Mucosa of rectum (tissue), 2 donors: Measurements from ENCODE around the gene RIN3.
"Not testable (repeated sequence)": the region's sequence is repeated elsewhere in the genome, so short reads cannot be mapped to it uniquely, and the experiment has no call there.

Source experiments
- H3K27ac ChIP-seq, 2 donors: one replicate each; pipeline ENCODE4 v1.7.0; 2013; ENCODE audit warnings: inconsistent platforms in 2 of 2, low read depth in 2 of 2, low read length in 2 of 2
- H3K27me3 ChIP-seq, 2 donors: one replicate each; pipeline ENCODE4 v1.7.0; 2013; ENCODE audit warnings: low read length in 2 of 2; ENCODE audit not compliant: control insufficient read depth in 2 of 2, insufficient read depth in 2 of 2
- H3K36me3 ChIP-seq, 2 donors: one replicate each; pipeline ENCODE4 v1.7.0; 2013; ENCODE audit warnings: low read length in 2 of 2; ENCODE audit not compliant: control insufficient read depth in 2 of 2, insufficient read depth in 2 of 2
- H3K4me1 ChIP-seq, 2 donors: one replicate each; pipeline ENCODE4 v1.7.0; 2013; ENCODE audit warnings: low read length in 2 of 2, mild to moderate bottlenecking in 1 of 2; ENCODE audit not compliant: control insufficient read depth in 2 of 2, insufficient read depth in 2 of 2
- H3K4me3 ChIP-seq, 2 donors: one replicate each; pipeline ENCODE4 v1.7.0; 2013; ENCODE audit warnings: low read length in 2 of 2
- H3K9ac ChIP-seq, 2 donors: one replicate each; pipeline ENCODE4 v1.7.0; 2013; ENCODE audit warnings: low read length in 2 of 2, low read depth in 1 of 2, mild to moderate bottlenecking in 1 of 2
- H3K9me3 ChIP-seq, 2 donors: one replicate each; pipeline ENCODE4 v1.7.0; 2013; ENCODE audit warnings: low read length in 2 of 2; ENCODE audit not compliant: control insufficient read depth in 2 of 2
- donor health status: healthy.
- donor health status: Normal muscosa, but diverticular disease.

RIN3 gene

DNA sequence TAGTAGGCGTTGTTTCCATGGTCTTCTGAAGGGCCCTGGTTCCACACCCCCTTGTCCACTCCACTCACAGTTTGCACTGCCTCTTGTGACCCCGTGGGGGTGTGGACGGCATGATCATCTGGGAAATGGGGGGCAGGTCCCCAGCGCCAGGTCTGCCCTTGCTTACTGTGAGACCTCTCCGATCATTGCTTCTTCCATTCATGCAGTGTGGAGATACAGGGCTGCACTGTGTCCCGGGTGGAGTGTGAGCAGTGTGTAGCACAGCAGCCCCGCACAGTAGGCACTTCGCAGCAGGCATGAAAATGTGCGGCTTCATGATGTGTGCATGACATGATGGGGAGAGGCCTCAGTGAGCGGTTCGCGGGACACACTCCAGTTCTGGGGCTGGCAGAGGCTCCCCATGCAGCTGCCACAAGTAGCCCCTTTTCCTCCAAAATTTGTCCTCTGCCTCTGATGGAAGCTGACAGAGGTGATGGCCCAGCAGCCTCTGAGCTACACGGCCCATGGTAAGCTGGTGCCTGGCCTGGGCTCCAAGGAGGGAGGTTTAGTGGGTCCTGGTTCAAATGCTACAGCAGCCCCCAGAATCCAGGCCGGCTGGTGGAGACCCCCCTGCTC is 15.0 kb downstream of the RIN3 start:
- no peak overlapping the region for H3K9ac ChIP-seq
- H3K4me1 ChIP-seq: peaks cover 10% of the 10 kb centered on the region in 2 donors
- no peak overlapping the region for H3K4me3 ChIP-seq
- H3K27ac ChIP-seq: no peak overlapping the region
- H3K27me3 ChIP-seq: no peaks in the 10 kb centered on the region
- no peaks in the 10 kb centered on the region for H3K9me3 ChIP-seq
- no peaks in the 10 kb centered on the region for H3K36me3 ChIP-seq

DNA sequence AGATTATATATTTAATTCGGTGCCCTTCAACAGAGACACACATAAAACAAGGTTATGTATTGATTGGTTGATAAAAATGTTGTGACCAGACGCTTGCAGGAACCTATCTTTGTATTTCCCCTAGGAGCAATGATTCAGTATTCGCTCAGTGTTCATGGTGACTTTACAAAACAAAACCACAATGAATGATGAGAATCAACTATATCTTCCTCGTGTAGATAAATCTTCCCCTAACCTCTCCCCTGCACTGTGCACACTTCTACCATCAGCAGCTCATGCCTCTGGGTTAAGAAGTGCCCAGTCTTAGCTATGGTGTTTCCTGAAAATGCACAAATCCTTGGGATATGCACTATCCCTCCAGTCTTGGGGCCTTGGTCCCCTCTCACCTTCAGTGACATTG is 16.3 kb downstream of the RIN3 start:
- no peak overlapping the region for H3K9ac ChIP-seq
- H3K27me3 ChIP-seq: no peaks in the 10 kb centered on the region
- peaks cover 10 to 11% of the 10 kb centered on the region in 2 donors for H3K4me1 ChIP-seq
- no peak overlapping the region for H3K4me3 ChIP-seq
- no peaks in the 10 kb centered on the region for H3K36me3 ChIP-seq
- no peaks in the 10 kb centered on the region for H3K9me3 ChIP-seq
- no peak overlapping the region for H3K27ac ChIP-seq

DNA sequence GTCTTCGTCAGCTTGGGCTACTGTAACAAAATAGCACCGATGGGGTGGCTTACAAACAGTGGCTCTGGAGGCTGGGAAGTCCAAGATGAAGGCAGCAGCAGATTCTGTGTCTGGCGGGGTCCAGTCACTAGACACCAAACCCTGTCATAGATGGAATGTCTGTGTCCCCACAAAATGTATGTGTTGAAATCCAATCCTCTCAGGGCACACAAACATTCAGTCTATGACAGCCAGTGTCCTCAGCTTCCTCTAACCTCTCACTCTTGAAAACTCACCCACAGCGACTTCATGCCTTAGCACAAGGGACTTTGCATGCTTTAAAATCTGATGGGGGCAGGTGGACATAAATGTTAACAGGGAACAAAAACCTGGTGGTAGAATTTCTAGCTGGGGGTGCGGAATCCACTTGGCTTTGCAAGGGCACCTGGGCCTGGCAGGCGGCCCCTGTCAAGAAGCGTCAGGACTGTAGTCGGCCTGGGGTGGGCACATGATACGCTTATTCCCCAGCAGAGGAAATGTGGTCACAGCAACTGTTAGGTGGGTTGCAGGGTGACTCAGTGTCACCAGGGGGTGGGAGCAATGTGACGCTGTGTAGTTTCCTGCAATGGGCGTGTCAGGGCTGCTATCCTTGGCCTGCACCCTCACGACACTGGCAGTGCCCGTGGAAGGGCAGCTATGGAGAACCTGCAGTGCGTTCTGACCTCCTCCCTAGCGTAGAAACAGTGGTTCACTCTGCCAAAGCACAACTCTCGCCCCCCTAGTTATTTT is 17.7 kb downstream of the RIN3 start:
- Histone ChIP-seq H3K27me3 (no peaks in the 10 kb centered on the region), H3K4me1 (peaks cover 11 to 21% of the 10 kb centered on the region in 2 donors), H3K27ac (no peak overlapping the region), H3K36me3 (no peaks in the 10 kb centered on the region), H3K9ac (no peak overlapping the region), H3K9me3 (no peaks in the 10 kb centered on the region), H3K4me3 (no peak overlapping the region)

- Histone ChIP-seq H3K4me3 (no peak overlapping the region), H3K27me3 (no peaks in the 10 kb centered on the region), H3K36me3 (no peaks in the 10 kb centered on the region), H3K4me1 (peaks cover 11 to 21% of the 10 kb centered on the region in 2 donors), H3K9me3 (no peaks in the 10 kb centered on the region), H3K27ac (peak overlapping the region in 1 of 2 donors; percentile 38), H3K9ac (no peak overlapping the region)
Measured at GRCh38 chr14:92532490-92533163, 19.0 kb downstream of the RIN3 start.

GRCh38 chr14:92534932-92535643 is 21.5 kb downstream of the RIN3 start:
- peak overlapping the region in 1 of 2 donors; percentile 33 for H3K4me3 ChIP-seq
- H3K4me1 ChIP-seq: peaks cover 28 to 38% of the 10 kb centered on the region in 2 donors
- no peaks in the 10 kb centered on the region for H3K9me3 ChIP-seq
- H3K36me3 ChIP-seq: no peaks in the 10 kb centered on the region
- H3K27me3 ChIP-seq: no peaks in the 10 kb centered on the region
- H3K27ac ChIP-seq: peak overlapping the region; percentile 0 to 21
- H3K9ac ChIP-seq: peak overlapping the region in 1 of 2 donors; percentile 32

DNA sequence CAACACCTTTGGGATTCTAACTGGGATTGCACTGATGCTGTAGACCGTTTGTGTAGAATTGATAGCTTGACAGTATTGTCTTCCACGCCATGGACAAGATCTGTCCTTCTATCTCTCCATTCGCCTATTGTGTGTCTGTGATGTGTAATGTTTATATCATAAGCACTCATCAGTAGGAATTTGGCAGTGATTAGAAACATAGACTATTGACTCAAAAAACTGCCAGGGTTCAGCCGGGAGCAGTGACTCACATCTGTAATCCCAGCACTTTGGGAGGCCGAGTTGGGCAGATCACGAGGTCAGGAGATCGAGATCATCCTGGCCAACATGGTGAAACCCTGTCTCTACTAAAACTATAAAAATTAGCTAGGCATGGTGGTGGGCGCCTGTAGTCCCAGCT is 22.6 kb downstream of the RIN3 start:
- not testable (repeated sequence) for H3K4me3 ChIP-seq, H3K36me3 ChIP-seq, H3K27me3 ChIP-seq, H3K27ac ChIP-seq, H3K9me3 ChIP-seq
- Histone ChIP-seq H3K9ac (peak overlapping the region in 1 of 2 donors; percentile 33), H3K4me1 (peaks cover 32 to 49% of the 10 kb centered on the region in 2 donors)

- Histone ChIP-seq H3K27me3 (no peaks in the 10 kb centered on the region), H3K9me3 (no peaks in the 10 kb centered on the region), H3K4me3 (no peak overlapping the region), H3K9ac (no peak overlapping the region), H3K4me1 (peaks cover 26 to 39% of the 10 kb centered on the region in 2 donors), H3K27ac (peak overlapping the region in 1 of 2 donors; percentile 3), H3K36me3 (no peaks in the 10 kb centered on the region)
Measured at GRCh38 chr14:92538412-92538985, 24.9 kb downstream of the RIN3 start.

DNA sequence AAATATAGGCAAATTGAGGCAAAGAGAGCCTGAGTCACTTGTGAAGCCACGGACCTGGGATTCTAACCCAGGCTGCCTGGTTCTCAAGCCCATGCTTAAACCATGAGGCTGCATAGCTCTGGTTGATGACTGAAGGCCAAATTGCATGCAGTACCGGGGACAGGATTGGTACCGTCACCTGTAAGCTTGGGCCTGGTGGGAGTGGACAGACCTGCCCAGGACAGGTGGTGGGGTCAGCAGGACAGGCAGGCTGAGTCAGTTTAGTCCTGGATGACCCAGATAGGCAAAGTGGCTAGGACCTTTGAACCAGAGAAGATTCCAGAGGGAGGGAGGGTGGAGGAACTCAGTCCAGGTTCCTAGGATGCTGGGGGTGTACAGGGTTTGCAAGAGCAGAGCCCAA is 25.8 kb downstream of the RIN3 start:
- H3K36me3 ChIP-seq: no peaks in the 10 kb centered on the region
- H3K9me3 ChIP-seq: no peaks in the 10 kb centered on the region
- no peak overlapping the region for H3K9ac ChIP-seq
- no peaks in the 10 kb centered on the region for H3K27me3 ChIP-seq
- peaks cover 26 to 39% of the 10 kb centered on the region in 2 donors for H3K4me1 ChIP-seq
- H3K27ac ChIP-seq: peak overlapping the region in 1 of 2 donors; percentile 64
- no peak overlapping the region for H3K4me3 ChIP-seq

DNA sequence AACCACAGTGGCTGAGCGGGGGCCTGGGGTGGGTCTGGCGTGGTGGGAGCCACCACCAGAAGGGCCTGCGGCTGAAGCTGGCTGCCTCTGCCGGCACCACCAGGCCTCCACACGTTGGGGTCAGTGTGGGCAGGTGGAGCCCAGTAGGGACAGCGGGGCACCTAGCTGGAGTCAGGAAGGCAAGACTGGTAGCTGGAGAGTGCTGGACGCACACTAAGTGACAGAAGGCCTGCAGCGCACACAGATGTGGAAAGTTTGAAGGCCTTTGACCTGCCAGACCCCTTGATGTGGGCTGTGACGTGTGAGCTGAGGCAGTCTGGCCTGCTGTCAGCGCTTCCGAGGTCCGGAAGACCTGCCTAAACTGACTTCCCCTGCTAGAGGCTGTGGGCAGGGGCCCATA is 26.3 kb downstream of the RIN3 start:
- no peaks in the 10 kb centered on the region for H3K9me3 ChIP-seq
- H3K4me1 ChIP-seq: peaks cover 26 to 38% of the 10 kb centered on the region in 2 donors
- H3K36me3 ChIP-seq: no peaks in the 10 kb centered on the region
- H3K4me3 ChIP-seq: no peak overlapping the region
- peak overlapping the region; percentile 64 to 67 for H3K27ac ChIP-seq
- no peaks in the 10 kb centered on the region for H3K27me3 ChIP-seq
- H3K9ac ChIP-seq: peak overlapping the region in 1 of 2 donors; percentile 14
